Uterus (tissue), 4 donors: ENCODE data around the gene SMAD6. TPM values are rescaled to one million over a fixed set of nuclear protein-coding genes. Genes with fewer than 3 reads are reported as not detected.
A peak's percentile ranks its signal among the peaks of the same experiment; 100 is the strongest.

ENCODE experiments used
- DNase-seq, 2 donors: peaks; one replicate each; pipeline ENCODE4 v3.0.0-alpha.2; 2019 to 2020
- H3K27ac ChIP-seq, 2 donors: fragments of 200-600 bp; sonication (generic); 1 replicate in 1 of 2; 2 replicates in 1 of 2; pipeline ENCODE4 v1.5.1; 2016 to 2018
- H3K27me3 ChIP-seq, 2 donors: fragments of 200-600 bp; sonication (generic); one replicate each; pipeline ENCODE4 v1.5.1; 2018 to 2019; ENCODE audit warnings: control low read depth in 1 of 2
- H3K36me3 ChIP-seq, 2 donors: fragments of 200-600 bp; sonication (generic); one replicate each; pipeline ENCODE4 v1.5.1; 2019; ENCODE audit warnings: control low read depth in 1 of 2
- H3K4me1 ChIP-seq, 2 donors: fragments of 200-600 bp; sonication (generic); one replicate each; pipeline ENCODE4 v1.5.1; 2018 to 2019; ENCODE audit warnings: control low read depth in 1 of 2
- H3K4me3 ChIP-seq, 2 donors: fragments of 200-600 bp; sonication (generic); 1 replicate in 1 of 2; 2 replicates in 1 of 2; pipeline ENCODE4 v1.5.1; 2018 to 2019; ENCODE audit warnings: mild to moderate bottlenecking in 1 of 2
- H3K9me3 ChIP-seq, 2 donors: fragments of 200-600 bp; sonication (generic); one replicate each; pipeline ENCODE4 v1.5.1; 2019; ENCODE audit warnings: control low read depth in 1 of 2
- CTCF ChIP-seq, 4 experiments: fragments of 200-600 bp in 2 of 4; fragments of 450-650 bp in 2 of 4; sonication (generic) in 2 of 4; IDR thresholded peaks; one replicate each; pipeline ENCODE4 v1.5.1; 2016 to 2019; ENCODE audit warnings: antibody characterized with exemption in 4 of 4, mild to moderate bottlenecking in 2 of 4, moderate library complexity in 1 of 4
- POLR2A ChIP-seq, 2 donors: fragments of 450-650 bp; IDR thresholded peaks; one replicate each; pipeline ENCODE4 v1.6.1; 2016; ENCODE audit warnings: antibody characterized with exemption in 2 of 2, mild to moderate bottlenecking in 1 of 2, moderate library complexity in 1 of 2
- intact Hi-C: fragments of 100-400 bp; cut with DNase I; formaldehyde crosslinking; loops from one replicate; pipeline ENCODE4 v1.15.1; 2023; ENCODE audit warnings: low total_unique reads
- total RNA-seq, 4 donors: library from RNA; depleted of rRNA in 3 of 4; stranded (reverse); fragments of >200 nt in 3 of 4; gene quantifications; one replicate each; pipeline versions ENCODE4 v1.1.0 to v1.2.4, GENCODE V29; 2014 to 2023
- donor health status: DM: yes; HTN: yes; CAD: no.

Gene SMAD6
- total RNA-seq, 4 donors from 2014 or later, result 9.4 to 30.1 (median 19.1) TPM

GRCh38 chr15:66709884-66710283, 7.8 kb downstream of the SMAD6 start:
- H3K4me1 ChIP-seq, result peaks cover 0 to 11% of the 10 kb centered on the region in 2 donors
- H3K4me3 ChIP-seq, result no peak overlapping the region
- no peaks in the 10 kb centered on the region for H3K9me3 ChIP-seq
- intact Hi-C loops, result loop anchor here (5.0 to 10.0 kb wide), 2 partner anchors 62 to 85 kb away; no protein-coding TSS in a partner anchor
- no peaks in the 10 kb centered on the region for H3K27me3 ChIP-seq
- no peak overlapping the region for H3K27ac ChIP-seq
- H3K36me3 ChIP-seq, result no peaks in the 10 kb centered on the region
- TF ChIP-seq POLR2A (IDR thresholded peaks at IDR 0.05) (no peak), CTCF (IDR thresholded peaks at IDR 0.05) (no peak)
- no peak for DNase-seq

GRCh38 chr15:66711260-66711659, 9.2 kb downstream of the SMAD6 start:
- Histone ChIP-seq H3K4me1 (peaks cover 0 to 7% of the 10 kb centered on the region in 2 donors), H3K27ac (no peak overlapping the region), H3K36me3 (no peaks in the 10 kb centered on the region), H3K9me3 (no peaks in the 10 kb centered on the region), H3K4me3 (no peak overlapping the region), H3K27me3 (no peaks in the 10 kb centered on the region)
- intact Hi-C loops, result no loop called here
- TF ChIP-seq CTCF (IDR thresholded peaks at IDR 0.05), result no peak
- TF ChIP-seq POLR2A (IDR thresholded peaks at IDR 0.05), result no peak
- DNase-seq, result no peak

- no peak overlapping the region for H3K4me3 ChIP-seq
- intact Hi-C loops, result no loop called here
- H3K36me3 ChIP-seq, result no peaks in the 10 kb centered on the region
- H3K27ac ChIP-seq, result no peak overlapping the region
- H3K9me3 ChIP-seq, result no peaks in the 10 kb centered on the region
- peaks cover 1 to 2% of the 10 kb centered on the region in 2 donors for H3K4me1 ChIP-seq
- TF ChIP-seq CTCF (IDR thresholded peaks at IDR 0.05) (no peak), POLR2A (IDR thresholded peaks at IDR 0.05) (no peak)
- no peak for DNase-seq
- H3K27me3 ChIP-seq, result no peaks in the 10 kb centered on the region
Observed at GRCh38 chr15:66711862-66712261, 9.8 kb downstream of the SMAD6 start.

GRCh38 chr15:66713843-66714508, 11.9 kb downstream of the SMAD6 start:
- TF ChIP-seq POLR2A (IDR thresholded peaks at IDR 0.05) (no peak), CTCF (IDR thresholded peaks at IDR 0.05) (no peak)
- no peaks in the 10 kb centered on the region for H3K27me3 ChIP-seq
- no peaks in the 10 kb centered on the region for H3K9me3 ChIP-seq
- H3K36me3 ChIP-seq, result no peaks in the 10 kb centered on the region
- H3K4me1 ChIP-seq, result peaks cover 0 to 4% of the 10 kb centered on the region in 2 donors
- no peak for DNase-seq
- H3K4me3 ChIP-seq, result no peak overlapping the region
- intact Hi-C loops, result no loop called here
- peak overlapping the region in 1 of 2 donors; percentile 42 for H3K27ac ChIP-seq

GRCh38 chr15:66714543-66714981, 12.5 kb downstream of the SMAD6 start:
- H3K9me3 ChIP-seq, result no peaks in the 10 kb centered on the region

More at GRCh38 chr15:66714543-66714981, 12.5 kb downstream of the SMAD6 start:
- peak overlapping the region; percentile 41 to 42 for H3K27ac ChIP-seq
- no peak for DNase-seq
- TF ChIP-seq CTCF (IDR thresholded peaks at IDR 0.05) (no peak), POLR2A (IDR thresholded peaks at IDR 0.05) (no peak)
- H3K36me3 ChIP-seq, result no peaks in the 10 kb centered on the region
- intact Hi-C loops, result no loop called here
- peaks cover 0 to 4% of the 10 kb centered on the region in 2 donors for H3K4me1 ChIP-seq
- no peaks in the 10 kb centered on the region for H3K27me3 ChIP-seq
- H3K4me3 ChIP-seq, result no peak overlapping the region
